H1 (cell line): ENCODE results near the gene WNT7A. TPM values are rescaled to one million over a fixed set of nuclear protein-coding genes. Genes with fewer than 3 reads are reported as not detected.

Experiments
- BRCA1 ChIP-seq: IDR thresholded peaks from 2 replicates; pipeline ENCODE4 v1.6.1; 2012; ENCODE audit warnings: low read depth, low read length, improper control_type of control experiment
- CEBPB ChIP-seq: IDR thresholded peaks from 2 replicates; pipeline ENCODE4 v1.6.1; 2012; ENCODE audit warnings: low read depth, low read length
- CHD7 ChIP-seq: fragments of 300-600 bp; sonication (generic); IDR thresholded peaks from 2 replicates; pipeline ENCODE4 v1.7.1; 2012; ENCODE audit warnings: low read length, moderate library complexity, mild to moderate bottlenecking, inconsistent platforms; ENCODE audit not compliant: insufficient replicate concordance
- GABPA ChIP-seq: IDR thresholded peaks from 2 replicates; pipeline ENCODE4 v1.6.1; 2011; ENCODE audit warnings: mild to moderate bottlenecking, low read length, moderate library complexity, borderline replicate concordance; ENCODE audit not compliant: insufficient read depth
- GTF2F1 ChIP-seq: IDR thresholded peaks from 2 replicates; pipeline ENCODE4 v1.6.1; 2012; ENCODE audit warnings: low read depth, low read length, improper control_type of control experiment, borderline replicate concordance
- NANOG ChIP-seq: IDR thresholded peaks from 2 replicates; pipeline ENCODE4 v1.6.1; 2011; ENCODE audit warnings: low read length, low read depth, mild to moderate bottlenecking, inconsistent platforms; ENCODE audit not compliant: insufficient read depth, poor library complexity, severe bottlenecking
- polyA plus RNA-seq, 7 experiments: library from polyadenylated mRNA; depleted of rRNA in 3 of 7; stranded (reverse) in 5 of 7; unstranded in 2 of 7; fragments of >200 nt in 5 of 7; fragments of 200-250 nt in 2 of 7; gene quantifications; 1 replicate in 5 of 7; 2 replicates in 1 of 7; 4 replicates in 1 of 7; pipeline versions ENCODE4 v1.2.1 to v1.2.3, GENCODE V29; 2011 to 2013; ENCODE audit warnings: missing spikeins in 2 of 7, mixed read lengths in 2 of 7
- total RNA-seq: library from RNA; stranded (reverse); fragmentation: NEBNext Ultra II Directional; extraction: Animal tissue kit (Norgen Biotek cat#: 25700); gene quantifications from 2 replicates; pipeline ENCODE4 v1.2.1, GENCODE V29; 2021

Gene WNT7A
- total and polyA plus RNA-seq, 2 of the 8 experiments (the other 6 are each of a cell fraction or from before 2014, with no cell fraction given): 0.02 TPM; not detected in 1

- TF ChIP-seq CHD7 (no peak), BRCA1 (no peak), NANOG (no peak), GTF2F1 (no peak), CEBPB (no peak), GABPA (no peak)
- TF ChIP-seq, all 59 proteins: peak for 0
These were observed 92.2 kb downstream of the WNT7A start (continued) for GRCh38 chr3:13787533-13788132.
